Endometrial microvascular endothelial cells (primary cell): ENCODE data around the gene APOL4. TPM values are rescaled to one million over a fixed set of nuclear protein-coding genes. Genes with fewer than 3 reads are reported as not detected.
"Not testable (repeated sequence)": the region's sequence is repeated elsewhere in the genome, so short reads cannot be mapped to it uniquely, and the experiment has no call there.

Experiments used
- in situ Hi-C: cut with HindIII; loops from 2 replicates; pipeline ENCODE4 v1.10.0; 2017; ENCODE audit warnings: low sequenced_read_pairs, low pct_unique_long_range_greater_than_20kb; ENCODE audit errors: inconsistent ontology term
- total RNA-seq: library from RNA; depleted of rRNA; stranded (reverse); fragments of >200 nt; gene quantifications from one replicate; pipeline ENCODE4 v1.2.3, GENCODE V29; 2015; ENCODE audit errors: inconsistent ontology term

APOL4 gene
- total RNA-seq, 1 donor from 2014 or later: 0.09 TPM

DNA sequence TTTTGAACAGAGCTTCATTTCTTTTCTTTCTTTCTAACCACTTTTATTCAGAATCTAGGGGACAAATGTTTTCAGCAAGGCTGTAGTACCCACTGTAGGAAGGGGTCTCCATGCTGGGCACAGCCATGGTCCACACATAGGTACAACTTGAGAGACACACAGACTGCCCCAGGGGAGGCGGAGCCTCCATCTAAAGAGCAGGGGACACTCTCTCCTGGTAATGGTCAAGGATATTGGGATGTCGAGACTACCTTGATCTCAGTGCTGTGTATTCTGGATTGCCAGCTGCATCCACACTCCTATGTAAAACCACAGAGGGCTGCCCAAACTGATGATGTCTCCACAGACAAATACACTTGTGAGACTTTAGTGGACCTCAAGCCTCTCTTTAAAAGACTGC is 38.1 kb downstream of the APOL4 start:
- in situ Hi-C loops: no loop called here

- in situ Hi-C loops: no loop called here
These were observed 39.2 kb downstream of the APOL4 start for GRCh38 chr22:36162127-36163034.

DNA sequence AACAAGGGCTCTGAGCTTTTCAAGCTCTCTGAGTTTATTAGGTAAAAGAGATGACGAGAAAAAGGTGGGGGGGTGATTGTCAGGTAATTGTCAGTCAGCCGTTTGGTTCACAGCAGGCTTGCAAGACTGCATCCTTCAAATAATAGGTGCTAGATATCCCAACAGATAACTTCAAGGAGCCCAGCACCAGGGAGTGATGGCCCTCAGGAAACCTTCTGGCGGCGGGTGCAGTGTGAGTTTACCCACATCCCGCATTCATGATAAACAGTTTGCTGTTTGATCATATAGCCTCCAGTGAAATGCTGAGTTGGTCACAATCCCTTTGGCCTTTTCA is 39.8 kb downstream of the APOL4 start:
- in situ Hi-C loops: not testable (repeated sequence)

DNA sequence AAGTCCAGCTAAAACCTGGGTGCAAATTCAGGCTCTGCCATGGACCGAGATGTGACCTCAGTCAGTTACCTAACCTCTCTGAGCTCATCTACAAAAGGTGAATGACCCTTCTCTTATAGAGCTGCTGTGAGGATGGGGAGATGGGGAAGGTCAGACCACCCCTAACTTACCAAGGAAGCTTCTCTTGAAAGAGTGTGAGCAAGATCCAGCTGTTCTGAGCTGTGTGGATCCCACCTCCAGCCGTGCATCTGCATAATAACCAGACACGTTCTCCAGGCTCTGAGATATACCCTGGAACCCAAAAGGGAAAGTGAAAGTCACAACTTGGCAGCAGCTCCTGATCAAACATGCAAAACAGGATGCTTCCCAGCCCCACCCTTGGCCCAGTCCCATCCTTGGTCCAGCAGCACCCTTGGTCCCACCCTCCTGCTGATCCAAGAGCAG is 41.1 kb downstream of the APOL4 start, which contains the start of gene APOL3:
APOL3 (minus strand) TSS at position 257 of the 444 bp plus-strand sequence. CDS start 11,700 bp downstream, outside the sequence.
- in situ Hi-C loops: no loop called here

GRCh38 chr22:36156515-36157419 is 44.8 kb downstream of the APOL4 start:
- in situ Hi-C loops: no loop called here

- in situ Hi-C loops: no loop called here
These were observed 45.5 kb downstream of the APOL4 start for GRCh38 chr22:36156119-36156514.

GRCh38 chr22:36155702-36156101 is 45.9 kb downstream of the APOL4 start:
- in situ Hi-C loops: no loop called here

DNA sequence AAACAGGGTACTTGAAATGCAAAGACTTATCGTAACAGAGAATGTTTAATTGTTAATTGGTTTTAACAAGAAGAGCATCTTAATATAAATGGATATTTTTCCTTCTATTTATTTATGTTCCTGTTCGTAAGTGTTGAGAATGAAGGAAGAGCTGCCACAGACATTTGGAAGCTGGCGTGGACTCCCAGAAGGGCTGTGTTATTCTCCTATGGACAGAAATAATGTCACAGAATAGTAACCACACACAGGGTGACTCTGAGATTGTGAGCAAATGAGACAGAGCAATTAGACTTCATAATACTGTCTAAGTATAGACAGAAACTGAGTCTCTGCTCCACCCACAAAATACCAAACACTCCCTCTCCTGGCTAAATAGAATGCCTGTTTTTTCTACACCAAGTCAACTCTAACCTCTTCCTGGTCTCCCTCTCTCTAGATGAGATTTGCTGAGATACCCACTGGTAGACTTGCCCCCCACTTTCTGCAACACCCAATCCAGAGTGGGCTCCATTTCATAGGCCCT is 47.1 kb downstream of the APOL4 start:
- in situ Hi-C loops: no loop called here

DNA sequence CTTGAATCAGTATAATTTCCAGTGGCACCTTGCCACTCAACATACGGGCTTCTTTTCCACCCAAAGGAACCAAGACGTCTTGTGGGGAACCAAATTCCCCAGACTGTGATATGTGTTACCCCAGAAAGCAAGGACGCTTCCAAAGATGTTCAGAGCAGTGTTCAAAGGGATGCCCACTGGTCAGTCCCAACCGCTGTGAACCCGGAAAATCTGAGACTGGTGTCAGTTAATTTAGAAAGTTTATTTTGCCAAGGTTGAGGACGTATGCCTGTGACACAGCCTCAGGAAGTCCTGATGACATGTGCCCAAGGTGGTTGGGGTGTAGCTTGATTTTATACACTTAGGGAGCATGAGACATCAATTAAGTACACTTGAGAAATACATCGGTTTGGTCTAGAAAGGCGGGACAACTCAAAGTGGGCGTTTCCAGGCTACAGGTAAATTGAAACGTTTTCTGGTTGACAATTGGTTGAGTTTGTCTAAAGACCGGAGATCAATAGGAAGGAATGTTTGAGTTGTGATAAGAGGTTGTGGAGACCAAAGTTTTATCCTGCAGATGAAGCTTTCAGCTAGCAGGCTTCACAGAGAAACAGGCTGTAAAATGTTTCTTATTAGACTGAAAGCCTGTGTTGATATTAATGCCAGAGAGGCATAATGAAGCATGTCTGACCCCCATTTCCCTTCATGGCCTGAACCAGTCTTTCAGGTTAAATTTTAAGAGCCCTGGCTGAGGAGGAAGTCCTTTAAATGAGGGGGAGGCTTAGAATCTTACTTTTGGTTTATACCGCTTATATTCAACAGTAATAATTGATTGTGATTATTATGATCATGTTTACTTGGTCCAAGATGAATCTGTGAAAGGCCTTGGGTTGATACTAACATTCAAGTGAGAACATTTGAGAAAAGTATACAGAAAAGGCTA is 47.8 kb downstream of the APOL4 start:
- in situ Hi-C loops: no loop called here

DNA sequence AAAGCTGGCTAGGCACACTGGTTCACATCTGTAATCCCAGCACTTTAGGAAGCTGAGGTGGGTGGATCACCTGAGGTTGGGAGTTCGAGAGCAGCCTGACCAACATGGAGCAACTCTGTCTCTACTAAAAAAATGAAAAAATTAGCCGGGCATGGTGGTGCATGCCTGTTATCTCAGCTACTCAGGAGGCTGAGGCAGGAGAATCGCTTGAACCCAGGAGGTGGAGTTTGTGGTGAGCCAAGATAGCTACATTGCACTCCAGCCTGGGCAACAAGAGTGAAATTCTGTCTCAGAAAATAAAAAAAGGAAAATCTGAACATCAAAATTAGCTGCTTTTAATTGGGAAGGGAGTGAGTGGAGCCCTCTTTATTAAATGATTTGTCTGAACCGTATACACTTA is 48.8 kb downstream of the APOL4 start:
- in situ Hi-C loops: not testable (repeated sequence)

DNA sequence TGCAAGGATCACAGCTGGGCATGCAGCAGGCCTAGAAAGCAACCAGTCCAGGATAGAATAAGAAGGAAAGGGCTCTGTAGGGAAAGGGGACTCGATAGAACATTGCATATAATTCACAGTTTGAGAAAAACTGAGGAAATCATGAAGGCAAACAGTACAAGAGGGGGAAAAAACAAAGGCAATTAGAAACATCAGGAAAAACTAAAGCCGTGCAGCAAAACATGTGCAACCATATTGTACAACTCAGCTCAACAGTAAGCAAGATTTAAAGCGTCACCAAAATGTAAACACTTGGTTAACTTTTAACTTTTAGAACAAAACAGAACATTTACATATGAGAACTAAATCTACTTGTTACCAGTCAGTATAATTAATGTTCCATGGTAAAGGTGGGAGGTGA is 49.5 kb downstream of the APOL4 start:
- in situ Hi-C loops: no loop called here

DNA sequence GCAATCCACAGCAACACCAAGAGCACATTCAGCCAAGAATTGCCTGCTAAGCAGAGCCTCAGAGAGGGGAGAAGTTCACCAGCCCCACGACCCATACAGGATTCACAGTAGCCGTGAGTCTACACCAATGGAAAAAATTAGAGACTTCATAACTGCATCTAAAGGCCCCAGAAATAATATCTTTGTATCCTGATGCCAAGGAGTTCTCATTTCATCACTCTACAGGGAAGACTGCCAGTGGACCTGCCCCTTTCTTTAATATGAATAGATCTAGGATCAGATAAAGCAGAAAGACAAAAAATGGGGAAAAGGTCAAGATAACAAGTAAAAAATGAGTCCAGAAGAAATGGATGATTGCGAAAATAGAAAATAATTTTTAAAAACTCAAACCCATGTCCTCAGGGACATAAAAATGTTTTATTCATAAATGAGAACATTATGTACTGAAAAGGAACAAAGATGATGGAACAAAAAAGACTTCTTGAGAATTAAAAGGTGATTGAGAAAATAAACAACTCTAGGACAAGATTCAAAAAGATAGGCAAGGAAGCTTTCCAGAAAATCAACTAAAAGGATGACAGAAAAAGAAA is 50.5 kb downstream of the APOL4 start:
- in situ Hi-C loops: no loop called here

- in situ Hi-C loops: no loop called here
These were observed 52.2 kb downstream of the APOL4 start for GRCh38 chr22:36149441-36149840.

DNA sequence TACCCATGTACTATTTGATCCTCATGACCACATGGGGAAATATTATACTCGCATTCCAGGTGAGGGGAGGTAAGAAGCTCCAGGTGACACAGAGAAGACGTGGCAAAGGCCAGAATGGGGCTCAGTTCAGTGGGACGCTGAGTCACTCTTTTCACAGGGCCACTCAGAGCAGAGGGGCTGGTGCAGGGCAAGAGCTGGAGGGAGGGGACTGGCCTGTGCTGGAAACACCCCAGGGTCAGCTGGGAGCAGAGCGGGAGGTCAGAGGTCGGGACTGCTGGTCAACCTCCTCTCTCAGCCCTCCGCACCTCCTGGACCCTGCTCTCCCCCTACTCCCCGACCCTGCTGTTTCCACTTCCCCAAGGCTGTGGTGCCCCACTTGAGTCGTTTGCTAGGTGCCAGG is 53.2 kb downstream of the APOL4 start:
- in situ Hi-C loops: no loop called here

DNA sequence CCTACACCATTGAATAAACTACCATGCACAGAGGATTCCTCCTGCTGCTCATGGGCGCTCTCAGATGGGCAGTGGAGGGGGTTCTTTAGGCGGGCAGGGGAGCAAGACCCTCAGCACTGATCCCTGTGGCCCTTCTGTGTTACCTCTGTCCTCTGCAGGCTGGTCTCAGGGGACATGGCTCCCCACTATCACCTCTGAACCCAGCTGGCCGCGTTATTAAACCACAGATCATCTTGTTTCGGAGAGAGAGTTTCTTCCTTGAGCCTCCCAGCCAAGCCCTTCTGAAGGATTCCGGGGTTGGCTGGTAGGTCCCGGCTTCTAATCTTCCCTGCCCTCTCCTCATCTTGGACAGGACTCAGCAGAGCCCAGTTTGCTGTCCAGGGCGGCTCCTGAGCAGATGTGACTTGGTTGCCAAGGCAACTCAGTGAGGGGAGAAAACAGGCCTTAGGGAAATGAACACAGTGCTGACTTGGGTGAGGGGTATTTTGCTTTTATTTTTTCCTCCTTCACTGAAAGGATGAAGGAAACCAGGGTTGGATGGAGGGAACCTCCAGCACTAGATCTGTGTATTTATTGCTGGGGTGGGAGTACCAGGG is 54.3 kb downstream of the APOL4 start:
- in situ Hi-C loops: no loop called here

DNA sequence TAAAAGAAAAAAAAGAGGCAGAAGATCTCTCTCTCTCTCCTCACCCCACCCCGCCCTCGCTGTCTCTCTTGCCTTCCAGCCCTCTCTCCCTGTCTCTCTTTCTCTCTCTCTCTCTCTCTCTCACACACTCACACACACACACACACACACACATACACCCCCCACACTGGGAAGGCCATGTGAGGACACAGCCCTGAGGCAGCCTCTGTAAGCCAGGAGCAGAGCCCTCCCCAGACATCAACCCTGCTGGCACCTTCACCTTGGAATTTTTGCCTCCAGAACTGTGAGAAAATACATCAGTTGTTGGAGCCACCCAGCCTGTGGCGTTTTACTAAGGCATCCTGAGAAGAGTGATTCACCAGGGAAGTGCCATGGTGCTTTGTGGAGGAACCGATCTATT is 55.7 kb downstream of the APOL4 start:
- in situ Hi-C loops: no loop called here

DNA sequence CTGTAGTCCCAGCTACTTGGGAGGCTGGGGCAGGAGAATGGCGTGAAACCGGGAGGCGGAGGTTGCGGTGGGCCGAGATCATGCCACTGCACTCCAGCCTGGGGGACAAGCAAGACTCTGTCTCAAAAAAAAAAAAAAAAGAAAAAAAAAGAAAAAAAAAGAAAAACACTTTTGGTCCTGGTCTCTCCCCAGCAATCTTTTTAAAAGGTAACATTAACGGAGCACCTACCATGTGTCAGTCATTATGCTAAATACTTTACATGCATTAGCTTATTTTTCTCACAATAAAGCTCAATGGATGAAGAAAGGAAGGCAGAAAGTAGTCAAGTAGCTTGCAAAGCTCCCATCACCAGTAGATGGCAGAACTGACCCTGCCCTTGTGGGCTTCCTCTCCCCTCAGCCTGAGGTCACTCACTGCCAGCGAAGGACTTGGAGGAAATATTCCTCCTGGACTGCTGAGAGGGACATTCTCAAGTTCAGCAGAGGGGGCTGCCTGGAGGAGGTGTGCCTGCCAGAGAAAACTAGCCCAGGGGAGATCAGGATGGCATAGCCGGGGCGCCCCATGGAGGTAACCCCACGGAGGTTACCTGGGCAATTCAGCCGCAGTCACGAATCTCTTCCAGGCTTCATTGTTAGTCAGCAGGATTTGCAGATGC is 56.6 kb downstream of the APOL4 start:
- in situ Hi-C loops: no loop called here
